Measurements from ENCODE around the gene RBCK1.

DNA sequence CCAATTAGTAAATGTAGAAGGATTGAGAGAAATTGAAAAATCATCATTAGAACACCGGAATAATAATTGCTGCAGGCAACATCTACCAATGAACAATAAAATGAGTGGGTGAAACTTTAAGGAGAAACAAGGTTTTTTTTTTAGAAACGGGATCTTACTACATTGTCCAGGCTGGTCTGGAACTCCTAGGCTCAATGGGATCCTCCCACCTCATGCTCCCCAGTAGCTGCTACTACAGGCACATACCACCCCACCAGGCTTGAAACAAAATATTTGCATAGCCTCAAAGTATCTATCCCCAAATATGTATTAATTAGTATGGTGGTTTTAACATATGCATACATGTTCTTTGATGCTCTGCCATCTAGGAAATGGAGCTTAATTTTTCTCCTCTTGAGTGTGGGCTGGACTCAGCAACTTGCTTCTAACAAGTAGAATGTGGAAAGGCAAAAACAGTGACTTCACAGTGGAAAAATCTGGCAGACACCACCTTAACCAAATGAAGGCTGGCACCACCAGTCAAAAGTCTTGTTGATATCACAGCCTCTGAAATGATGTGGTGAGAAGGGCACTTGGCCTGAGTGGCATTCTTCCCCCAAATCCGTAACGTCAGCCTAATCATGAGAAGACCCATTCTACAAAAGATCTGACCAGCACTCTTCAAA, 49.1 kb upstream of the RBCK1 start:
- TF ChIP-seq, protein P1, sequence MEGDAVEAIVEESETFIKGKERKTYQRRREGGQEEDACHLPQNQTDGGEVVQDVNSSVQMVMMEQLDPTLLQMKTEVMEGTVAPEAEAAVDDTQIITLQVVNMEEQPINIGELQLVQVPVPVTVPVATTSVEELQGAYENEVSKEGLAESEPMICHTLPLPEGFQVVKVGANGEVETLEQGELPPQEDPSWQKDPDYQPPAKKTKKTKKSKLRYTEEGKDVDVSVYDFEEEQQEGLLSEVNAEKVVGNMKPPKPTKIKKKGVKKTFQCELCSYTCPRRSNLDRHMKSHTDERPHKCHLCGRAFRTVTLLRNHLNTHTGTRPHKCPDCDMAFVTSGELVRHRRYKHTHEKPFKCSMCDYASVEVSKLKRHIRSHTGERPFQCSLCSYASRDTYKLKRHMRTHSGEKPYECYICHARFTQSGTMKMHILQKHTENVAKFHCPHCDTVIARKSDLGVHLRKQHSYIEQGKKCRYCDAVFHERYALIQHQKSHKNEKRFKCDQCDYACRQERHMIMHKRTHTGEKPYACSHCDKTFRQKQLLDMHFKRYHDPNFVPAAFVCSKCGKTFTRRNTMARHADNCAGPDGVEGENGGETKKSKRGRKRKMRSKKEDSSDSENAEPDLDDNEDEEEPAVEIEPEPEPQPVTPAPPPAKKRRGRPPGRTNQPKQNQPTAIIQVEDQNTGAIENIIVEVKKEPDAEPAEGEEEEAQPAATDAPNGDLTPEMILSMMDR (IDR thresholded peaks at IDR 0.05; ENCODE audit: poor library complexity, severe bottlenecking) = no peak
- TF ChIP-seq TAF1 (IDR thresholded peaks at IDR 0.05; ENCODE audit: low read depth) = no peak
- no peak for TF ChIP-seq EP300 (conservative IDR thresholded peaks at IDR 0.05; ENCODE audit: poor library complexity, severe bottlenecking)
- TF ChIP-seq, protein P2, sequence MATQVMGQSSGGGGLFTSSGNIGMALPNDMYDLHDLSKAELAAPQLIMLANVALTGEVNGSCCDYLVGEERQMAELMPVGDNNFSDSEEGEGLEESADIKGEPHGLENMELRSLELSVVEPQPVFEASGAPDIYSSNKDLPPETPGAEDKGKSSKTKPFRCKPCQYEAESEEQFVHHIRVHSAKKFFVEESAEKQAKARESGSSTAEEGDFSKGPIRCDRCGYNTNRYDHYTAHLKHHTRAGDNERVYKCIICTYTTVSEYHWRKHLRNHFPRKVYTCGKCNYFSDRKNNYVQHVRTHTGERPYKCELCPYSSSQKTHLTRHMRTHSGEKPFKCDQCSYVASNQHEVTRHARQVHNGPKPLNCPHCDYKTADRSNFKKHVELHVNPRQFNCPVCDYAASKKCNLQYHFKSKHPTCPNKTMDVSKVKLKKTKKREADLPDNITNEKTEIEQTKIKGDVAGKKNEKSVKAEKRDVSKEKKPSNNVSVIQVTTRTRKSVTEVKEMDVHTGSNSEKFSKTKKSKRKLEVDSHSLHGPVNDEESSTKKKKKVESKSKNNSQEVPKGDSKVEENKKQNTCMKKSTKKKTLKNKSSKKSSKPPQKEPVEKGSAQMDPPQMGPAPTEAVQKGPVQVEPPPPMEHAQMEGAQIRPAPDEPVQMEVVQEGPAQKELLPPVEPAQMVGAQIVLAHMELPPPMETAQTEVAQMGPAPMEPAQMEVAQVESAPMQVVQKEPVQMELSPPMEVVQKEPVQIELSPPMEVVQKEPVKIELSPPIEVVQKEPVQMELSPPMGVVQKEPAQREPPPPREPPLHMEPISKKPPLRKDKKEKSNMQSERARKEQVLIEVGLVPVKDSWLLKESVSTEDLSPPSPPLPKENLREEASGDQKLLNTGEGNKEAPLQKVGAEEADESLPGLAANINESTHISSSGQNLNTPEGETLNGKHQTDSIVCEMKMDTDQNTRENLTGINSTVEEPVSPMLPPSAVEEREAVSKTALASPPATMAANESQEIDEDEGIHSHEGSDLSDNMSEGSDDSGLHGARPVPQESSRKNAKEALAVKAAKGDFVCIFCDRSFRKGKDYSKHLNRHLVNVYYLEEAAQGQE (IDR thresholded peaks at IDR 0.05; ENCODE audit: borderline replicate concordance) = no peak
- TF ChIP-seq MXI1 (conservative IDR thresholded peaks at IDR 0.05; ENCODE audit: poor library complexity, severe bottlenecking) = no peak
- no peak for TF ChIP-seq POLR2AphosphoS5 (IDR thresholded peaks at IDR 0.05)
- TF ChIP-seq EZH2 (IDR thresholded peaks at IDR 0.05; ENCODE audit: borderline replicate concordance, insufficient read depth, low read length, poor library complexity, severe bottlenecking) = no peak
- TF ChIP-seq RAD21 (conservative IDR thresholded peaks at IDR 0.05) = no peak

Data from neural cell (in vitro differentiated cells).